LNCAP (cell line): Measurements from ENCODE around the gene RHOH.

Experiments
- TF ChIP-seq, protein P1 (sequence below): fragments of 450-650 bp; IDR thresholded peaks from 2 replicates; pipeline ENCODE4 v1.5.1; 2017; ENCODE audit warnings: mild to moderate bottlenecking

The RHOH gene

DNA sequence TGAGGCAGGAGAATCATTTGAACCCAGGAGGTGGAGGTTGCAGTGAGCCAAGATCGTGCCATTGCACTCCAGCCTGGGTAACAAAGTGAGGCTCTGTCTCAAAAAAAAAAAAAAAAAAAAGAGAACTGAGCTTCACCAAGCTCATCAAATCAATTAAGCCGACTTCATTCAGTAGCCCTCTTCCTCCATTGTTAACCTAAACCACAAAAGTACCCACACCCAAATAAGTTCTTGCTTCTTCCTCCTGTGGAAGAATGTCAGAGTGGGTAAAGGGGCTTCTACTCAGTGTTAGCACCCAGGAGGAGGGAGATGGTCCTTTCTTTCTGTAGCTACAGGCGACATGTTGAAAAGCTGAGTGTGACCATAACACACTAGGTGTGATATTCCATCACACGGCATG, 79.7 kb downstream of the RHOH start:
- TF ChIP-seq, protein P1, sequence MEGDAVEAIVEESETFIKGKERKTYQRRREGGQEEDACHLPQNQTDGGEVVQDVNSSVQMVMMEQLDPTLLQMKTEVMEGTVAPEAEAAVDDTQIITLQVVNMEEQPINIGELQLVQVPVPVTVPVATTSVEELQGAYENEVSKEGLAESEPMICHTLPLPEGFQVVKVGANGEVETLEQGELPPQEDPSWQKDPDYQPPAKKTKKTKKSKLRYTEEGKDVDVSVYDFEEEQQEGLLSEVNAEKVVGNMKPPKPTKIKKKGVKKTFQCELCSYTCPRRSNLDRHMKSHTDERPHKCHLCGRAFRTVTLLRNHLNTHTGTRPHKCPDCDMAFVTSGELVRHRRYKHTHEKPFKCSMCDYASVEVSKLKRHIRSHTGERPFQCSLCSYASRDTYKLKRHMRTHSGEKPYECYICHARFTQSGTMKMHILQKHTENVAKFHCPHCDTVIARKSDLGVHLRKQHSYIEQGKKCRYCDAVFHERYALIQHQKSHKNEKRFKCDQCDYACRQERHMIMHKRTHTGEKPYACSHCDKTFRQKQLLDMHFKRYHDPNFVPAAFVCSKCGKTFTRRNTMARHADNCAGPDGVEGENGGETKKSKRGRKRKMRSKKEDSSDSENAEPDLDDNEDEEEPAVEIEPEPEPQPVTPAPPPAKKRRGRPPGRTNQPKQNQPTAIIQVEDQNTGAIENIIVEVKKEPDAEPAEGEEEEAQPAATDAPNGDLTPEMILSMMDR, result no peak

DNA sequence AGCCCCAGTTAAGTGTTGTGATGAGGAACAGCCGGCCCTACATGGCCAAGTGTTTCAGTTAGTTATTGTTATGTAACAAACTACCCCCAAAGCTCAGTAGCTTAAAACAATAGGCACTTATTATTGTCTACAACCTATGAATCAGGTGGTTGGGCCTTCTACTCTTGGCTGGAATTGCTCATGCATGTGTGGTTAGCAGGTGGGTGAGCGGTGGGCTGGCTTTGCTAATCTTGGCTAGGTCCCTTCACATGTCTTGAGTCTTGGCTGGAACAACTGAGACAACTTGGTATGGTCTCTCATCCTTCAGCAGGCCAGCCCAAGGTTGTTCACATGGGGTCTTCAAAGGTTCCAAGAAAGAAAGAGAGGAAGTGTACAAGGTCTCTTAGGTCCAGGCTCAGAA, 83.8 kb downstream of the RHOH start:
- TF ChIP-seq, protein P1, result no peak

DNA sequence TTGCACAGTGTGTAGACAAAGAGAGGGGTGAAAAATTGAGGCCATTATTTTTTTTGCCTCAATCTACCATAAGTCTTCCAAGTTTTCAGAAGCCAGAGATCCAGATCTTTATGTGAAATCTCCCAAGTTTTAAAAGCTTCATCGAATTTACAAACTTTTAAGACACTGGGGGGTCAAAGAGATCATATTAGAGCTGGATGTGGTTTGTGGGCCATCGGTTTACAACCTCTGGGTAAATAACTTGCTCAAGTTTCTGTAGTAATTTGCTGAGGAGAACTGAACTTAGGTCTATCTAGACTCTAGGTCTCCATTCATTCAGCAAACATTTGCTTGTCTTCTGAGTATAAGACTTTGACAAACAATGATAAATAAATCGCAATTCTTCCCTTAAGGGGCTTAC, 84.3 kb downstream of the RHOH start:
- TF ChIP-seq, protein P1, result no peak

DNA sequence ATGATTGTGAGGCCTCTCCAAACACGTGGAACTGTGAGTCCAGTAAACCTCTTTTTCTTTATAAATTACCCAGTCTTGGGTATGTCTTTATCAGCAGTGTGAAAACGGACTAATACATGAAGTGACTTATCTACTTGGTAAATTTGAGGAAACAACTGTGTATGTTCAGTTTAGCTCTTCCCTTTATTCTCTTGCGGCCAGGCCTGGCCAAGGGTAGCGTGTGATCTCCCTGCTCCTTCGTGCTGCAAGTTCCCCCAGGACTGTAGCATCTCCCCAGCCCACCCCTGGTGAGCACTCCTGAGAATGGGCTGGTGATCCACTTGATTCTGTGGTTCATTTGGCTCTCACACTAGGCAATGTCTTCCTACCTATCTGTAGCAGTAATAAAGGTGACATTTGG, 85.1 kb downstream of the RHOH start:
- TF ChIP-seq, protein P1, result no peak

DNA sequence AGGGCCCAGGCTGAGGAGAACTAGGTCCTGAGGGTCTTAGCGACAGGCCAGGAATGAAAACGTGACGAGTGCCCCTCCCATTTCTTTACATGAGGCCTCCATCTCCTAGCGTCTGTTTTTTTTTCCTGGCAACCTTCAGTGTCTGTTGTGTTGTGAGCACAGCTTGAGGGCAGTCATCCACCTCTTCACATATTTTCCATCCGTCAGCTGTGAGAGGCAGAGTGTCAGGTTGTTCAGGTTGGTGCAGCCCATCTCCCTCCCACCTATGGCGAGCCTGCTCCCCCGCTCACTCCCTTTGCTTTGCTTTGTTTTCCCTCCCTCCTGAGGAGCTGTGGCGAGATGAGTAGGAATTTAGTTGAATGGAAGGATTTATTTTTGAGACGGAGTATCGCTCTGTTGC, 86.6 kb downstream of the RHOH start:
- TF ChIP-seq, protein P1, result no peak

DNA sequence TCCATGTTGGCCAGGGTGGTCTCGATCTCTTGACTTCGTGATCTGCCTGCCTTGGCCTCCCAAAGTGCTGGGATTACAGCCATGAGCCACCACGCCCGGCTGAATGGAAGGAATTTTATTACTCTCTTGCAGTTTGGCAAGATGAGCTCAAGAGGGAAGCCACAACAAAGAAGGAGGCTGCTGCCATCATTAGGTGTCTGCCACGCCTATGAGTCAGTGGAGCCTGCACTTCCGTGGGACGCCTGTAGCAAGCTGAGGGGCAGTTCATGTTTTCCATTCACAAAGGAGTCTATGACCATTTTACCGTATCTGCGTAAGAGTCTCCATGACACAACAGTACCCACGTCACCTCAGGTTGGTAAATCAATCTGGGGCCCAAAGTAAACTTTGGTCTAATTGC, 87.1 kb downstream of the RHOH start:
- TF ChIP-seq, protein P1, result no peak

DNA sequence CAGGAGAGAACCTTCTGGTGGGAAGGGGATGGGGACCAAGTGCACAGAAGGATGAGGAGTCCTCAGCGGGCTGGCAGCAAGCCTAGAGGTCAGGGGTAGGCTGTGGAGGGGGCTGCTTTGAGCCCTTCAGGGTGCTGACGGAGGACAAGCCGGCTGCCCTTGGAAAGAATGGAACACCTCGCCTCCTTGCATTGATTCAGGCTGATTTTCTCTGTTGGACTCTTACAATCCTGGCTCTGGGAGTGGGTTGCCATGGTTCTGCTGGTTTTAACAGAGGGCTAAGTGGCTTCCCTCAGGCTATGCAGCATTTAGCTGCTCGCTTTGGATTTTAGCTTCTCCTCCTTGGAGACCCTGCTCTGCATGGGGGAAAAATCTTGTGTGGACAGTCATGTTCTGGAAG, 88.9 kb downstream of the RHOH start:
- TF ChIP-seq, protein P1, result no peak

DNA sequence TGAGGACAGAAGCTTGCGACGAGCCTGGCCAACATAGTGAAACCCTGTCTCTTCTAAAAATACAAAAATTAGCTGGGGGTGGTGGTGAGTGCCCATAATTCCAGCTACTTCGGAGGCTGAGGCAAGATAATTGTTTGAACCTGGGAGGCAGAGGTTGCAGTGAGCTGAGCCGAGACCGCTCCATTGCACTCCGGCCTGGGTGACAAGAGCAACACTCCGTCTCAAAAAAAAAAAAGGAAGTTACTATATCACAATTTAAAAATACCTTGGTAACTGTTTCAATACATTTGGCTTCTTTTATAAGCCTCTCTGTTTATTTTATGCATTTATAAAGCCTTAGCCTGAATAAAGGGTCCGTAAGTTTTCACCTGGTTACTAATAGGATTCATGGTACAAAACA, 91.7 kb downstream of the RHOH start:
- TF ChIP-seq, protein P1, result no peak
